HG02798 (cell line): Measurements from ENCODE around the gene CALD1.

Source experiments
- ATAC-seq: cut with Tn5 transposase; IDR thresholded peaks from one replicate; pipeline ENCODE4 v1.9.1; 2021; ENCODE audit warnings: mild to moderate bottlenecking; ENCODE audit not compliant: unreplicated experiment, poor library complexity

The CALD1 gene

GRCh38 chr7:134888141-134888740, 108.8 kb downstream of the CALD1 start:
- ATAC-seq: no peak

DNA sequence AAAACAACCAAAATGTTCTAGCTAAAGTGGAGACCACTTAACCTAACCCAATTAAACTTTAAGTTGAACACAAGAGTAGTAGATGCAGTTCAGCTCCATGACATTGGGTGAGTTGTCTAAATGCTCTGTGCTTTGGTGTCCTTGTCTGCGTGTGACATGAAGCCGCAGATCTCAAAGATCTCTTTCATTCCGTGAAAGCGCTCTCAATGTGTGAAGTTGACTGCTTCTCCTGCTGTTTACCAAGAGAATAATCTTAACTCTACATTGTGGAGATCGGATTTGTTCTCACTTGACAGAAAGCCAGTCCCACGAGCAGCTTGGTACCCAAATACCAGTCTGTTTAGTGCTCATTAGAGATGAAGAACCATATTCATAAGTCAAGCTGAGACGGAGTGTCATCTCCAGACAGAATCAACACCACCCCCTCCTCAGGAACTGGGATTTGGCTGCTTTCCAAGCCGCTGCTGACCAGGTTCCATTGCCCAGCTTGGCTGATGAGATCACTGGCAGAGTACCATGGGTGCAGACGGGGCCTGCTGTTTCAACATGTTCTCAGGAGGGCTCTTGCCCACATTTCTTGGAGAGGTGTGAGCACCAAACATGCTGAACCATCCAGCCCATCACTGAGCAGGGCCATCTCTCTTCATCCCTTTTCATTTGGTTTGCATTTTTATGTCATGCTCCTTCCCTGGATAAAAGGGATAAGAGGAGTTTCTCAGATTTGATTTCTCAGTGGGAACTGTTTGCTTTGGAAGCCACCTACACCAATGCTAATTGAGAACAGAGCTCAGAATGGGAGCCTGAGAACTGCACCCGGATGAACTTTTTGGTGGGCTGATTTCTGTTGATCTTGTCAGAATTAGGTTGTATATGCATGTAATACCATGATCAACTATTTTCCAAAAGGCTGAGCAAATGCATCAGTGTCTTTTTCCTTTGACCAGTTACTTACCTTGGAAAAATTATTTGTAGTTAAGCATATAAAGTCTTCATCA, 111.1 kb downstream of the CALD1 start:
- ATAC-seq: no peak

DNA sequence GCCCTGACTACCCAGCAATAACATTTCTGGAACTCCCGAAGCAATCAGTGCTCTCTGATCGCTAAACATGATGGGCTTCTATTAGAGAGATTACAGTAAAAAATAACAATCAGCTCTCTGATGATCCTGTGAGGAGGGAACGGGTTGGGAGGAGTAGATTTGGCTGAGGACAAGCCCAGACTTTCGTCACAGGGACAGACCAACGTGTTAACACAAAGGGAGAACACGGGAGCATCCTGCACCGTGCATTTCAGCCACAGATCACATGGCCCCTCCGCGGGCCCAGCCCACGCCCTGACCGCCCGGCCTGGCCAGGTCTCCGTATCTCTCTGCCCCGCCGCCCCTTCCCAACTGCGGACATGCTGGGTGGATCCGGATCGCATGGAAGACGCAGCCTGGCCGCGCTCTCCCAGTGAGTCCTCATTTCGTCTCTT, 111.8 kb downstream of the CALD1 start:
- no peak for ATAC-seq

DNA sequence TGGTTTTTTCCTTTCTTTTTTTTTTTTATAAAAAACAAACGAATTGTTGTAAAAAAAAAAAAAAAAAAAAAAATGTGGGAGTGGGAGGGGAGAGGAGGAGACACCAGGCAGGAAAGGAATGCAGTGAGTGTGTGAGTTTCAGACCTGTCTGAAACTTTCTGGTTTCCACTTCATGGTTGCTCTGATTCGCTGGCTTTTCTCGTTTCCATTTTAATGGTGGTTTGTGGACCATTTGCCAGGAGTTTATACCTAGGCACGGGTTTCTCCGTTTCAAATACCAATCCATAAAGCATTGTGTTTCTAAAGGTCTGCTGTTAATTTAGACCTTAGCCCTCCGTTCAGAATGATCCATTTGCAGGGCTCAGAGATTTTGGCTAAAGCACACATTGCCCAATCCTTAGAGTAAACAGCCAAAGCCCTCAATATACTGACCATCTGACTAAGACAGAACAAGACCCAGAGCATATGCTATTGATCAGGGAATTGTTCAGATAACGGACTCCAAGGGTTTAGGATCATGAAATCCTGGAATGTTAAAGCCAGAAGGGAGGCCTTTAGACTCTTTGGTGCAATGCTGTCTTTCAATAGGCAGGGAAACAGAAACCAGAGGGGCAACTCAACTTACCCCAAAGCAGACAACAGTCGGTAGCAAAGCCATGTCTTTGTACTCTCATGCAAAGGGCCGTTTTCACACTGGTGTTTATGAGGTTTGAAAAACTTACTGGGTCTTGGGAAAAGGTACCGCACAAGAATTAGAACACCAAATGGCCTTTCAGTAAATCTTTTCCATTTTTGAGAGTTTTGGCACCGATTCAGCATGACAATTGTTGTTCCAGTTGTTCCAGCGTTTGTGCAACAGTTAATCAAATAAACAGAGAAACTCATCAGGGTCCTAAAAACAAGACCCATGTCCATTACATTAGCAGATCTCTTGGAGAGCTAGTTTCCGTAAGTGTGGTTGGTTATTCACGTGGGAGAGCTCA, 112.6 kb downstream of the CALD1 start:
- ATAC-seq: no peak

GRCh38 chr7:134892963-134893362, 113.5 kb downstream of the CALD1 start:
- no peak for ATAC-seq

DNA sequence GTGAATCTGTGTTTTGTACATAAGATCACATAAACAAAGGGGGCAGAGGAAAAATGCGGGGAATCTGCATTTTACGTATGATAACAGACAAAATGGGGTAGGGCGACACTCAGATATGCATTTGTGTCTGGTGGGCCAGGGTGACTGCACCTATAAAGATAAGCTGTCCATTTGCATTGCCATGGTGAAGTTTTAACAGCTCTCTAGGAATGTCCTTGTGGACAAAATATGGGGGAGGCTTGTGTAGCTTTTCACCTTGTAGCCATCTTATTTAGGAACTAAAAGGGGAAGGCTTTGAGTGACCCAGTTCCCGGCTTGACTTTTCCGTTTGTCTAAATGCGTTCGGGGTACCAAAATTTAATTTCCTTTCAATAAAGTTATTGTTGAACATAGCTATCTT, 114.5 kb downstream of the CALD1 start:
- no peak for ATAC-seq

GRCh38 chr7:134894928-134895327, 115.5 kb downstream of the CALD1 start:
- no peak for ATAC-seq

DNA sequence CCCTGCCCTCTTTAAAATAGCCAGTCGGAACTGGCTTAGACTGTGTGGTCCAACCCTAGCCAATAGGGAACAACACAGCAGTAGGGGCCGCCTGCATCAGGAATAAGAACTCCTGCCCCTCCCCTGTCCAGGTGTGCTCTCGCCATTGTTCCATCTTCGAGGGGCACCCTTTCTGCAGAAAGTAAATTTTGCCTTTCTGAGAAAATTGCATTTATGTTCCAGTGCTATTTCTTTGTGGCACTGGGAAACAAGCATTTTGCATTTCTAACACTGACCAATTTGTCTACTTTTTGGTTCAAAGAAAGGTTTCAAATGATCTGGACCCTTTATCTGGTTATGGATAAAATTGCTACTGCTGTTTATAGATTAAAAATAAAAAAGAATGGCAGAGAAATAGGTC, 116.6 kb downstream of the CALD1 start:
- no peak for ATAC-seq

DNA sequence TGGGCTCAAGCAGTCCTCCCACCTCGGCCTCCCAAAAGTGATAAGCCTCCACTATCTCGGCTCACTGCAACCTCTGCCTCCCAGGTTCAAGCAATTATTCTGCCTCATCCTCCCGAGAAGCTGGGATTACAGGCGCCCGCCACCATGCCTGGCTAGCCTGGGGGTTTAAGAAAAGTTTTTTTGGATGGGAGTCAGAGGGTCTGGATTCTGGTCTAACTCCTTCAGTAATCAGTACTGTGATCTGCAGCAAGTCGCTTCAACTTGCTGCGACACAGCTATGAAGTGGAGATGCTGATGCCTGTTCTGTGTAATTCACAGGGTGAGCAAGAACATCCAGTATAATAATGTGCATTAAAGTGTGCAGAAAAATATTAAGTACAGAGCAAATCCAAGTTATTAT, 118.5 kb downstream of the CALD1 start:
- no peak for ATAC-seq

DNA sequence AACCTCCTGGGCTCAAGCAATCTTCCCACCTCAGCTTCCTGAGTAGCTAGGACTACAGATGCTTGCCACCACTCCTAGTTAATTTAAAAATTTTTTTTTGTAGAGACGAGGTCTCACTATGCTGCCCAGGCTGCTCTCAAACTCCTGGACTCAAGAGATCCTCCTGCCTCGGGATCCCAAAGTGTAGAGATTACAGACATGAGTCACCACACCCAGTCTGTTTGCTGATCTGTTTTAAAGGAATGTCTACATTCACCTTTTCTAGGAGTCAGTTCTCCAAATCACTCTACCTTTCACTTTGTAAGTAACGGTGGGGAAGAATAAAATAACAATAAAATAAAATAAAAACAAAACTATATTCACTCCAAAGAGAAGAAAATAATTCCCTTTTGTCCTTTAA, 120.3 kb downstream of the CALD1 start:
- no peak for ATAC-seq

DNA sequence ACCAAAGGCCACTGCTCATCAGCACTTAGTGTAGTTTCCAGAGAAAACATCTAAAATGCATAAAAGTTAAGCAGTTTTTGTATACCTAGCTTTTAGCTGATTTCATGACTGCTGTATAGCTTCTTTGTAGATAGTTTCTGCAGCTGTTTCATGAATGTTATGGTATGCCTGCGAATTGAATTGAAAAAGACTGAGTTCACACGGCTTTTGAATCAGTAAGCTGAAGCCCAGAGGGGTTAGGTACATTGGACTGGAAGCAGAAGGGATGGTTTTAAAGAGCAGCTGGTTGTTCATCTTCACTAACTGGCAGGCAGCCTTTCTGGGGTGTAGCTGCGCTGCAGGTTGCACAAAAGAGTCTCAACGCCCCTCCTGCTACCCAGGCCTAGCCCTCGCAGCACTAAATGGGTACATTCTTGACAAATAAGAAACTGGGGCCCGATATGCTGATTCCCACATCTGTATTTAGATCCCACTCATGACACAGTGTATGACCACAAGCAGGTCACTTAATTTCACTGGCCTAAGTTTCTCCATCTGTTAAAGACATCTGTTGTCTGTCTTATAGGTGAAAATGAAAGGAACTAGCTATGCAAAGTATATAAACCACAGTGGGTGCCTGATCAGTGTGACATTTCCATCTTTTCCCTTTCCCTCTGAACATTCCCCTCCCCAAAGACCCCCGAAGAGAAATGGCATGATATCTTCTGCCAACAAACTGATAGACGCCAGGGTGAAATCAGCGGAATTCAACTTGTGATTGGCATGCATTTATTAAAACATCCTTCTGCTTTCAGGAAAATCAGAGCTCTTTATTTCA, 120.9 kb downstream of the CALD1 start:
- peak; percentile 93 for ATAC-seq

DNA sequence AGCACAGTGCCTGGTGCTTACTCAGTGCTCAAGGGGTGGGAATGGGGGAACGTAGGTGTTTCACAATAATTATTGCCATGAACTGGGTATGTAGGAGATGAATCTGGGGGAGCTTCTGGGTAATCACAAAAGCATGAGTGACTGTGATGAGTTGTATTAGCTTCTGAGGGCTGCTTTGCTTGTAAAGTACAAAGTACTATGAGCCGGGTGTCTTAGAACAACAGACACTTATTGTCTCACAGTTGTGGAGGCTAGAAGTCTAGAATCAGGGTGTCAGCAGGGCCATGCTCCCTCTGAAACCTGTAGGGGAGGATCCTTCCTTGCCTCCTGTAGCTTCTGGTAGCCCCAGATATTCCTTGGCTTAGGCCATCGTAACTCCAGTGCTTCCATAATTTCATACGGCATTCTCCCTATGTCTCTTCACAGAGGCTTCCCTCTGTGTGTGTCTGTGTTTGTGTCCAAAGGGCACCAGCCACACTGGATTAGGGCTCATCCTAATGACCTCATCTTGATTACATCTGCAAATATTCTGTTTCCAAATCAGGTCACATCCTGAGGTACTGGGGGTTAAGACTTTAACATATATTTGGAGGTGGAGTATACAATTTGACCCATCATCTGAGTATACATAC, 122.1 kb downstream of the CALD1 start:
- no peak for ATAC-seq

DNA sequence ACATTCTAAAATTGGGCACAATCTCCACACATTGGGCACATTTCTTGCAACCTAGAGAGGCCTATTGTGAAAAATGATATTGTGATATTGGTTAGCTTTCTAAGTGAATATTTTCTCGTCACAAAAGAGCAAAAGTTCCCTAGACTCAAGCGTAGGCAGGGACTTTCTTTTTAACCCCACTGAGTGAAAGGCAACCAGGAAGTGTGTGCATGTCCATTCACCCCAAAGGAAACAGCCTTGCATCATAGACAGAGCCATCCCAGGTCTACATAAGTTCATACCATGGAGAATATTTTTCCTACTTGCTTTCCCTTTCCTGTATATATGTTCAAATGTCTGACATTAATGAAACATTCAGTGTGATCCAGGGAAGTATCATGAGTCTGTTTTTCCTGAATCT, 122.6 kb downstream of the CALD1 start:
- no peak for ATAC-seq

- no peak for ATAC-seq
Measured at GRCh38 chr7:134903073-134903790, 123.8 kb downstream of the CALD1 start.

GRCh38 chr7:134905375-134905774, 125.9 kb downstream of the CALD1 start:
- ATAC-seq: no peak

DNA sequence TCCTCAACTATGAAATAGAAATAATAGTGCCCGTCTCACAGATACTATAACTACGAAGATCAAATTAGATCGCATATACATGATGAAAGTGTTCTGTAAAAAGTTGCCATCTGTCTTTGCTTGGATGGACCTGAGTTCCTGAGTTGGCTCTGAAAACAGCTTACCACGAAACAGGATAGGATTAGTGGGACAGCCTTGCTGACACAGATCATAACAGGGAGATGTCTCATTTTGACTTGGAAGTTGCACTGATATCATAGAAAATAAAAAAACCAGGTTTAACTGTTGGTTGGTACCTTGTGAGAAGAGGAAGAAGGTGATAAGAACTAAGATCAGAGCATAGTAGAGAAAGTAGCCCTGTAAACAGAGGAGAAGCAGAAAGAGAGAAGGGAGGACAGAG, 127.6 kb downstream of the CALD1 start:
- ATAC-seq: no peak

GRCh38 chr7:134907639-134908038, 128.2 kb downstream of the CALD1 start:
- no peak for ATAC-seq

DNA sequence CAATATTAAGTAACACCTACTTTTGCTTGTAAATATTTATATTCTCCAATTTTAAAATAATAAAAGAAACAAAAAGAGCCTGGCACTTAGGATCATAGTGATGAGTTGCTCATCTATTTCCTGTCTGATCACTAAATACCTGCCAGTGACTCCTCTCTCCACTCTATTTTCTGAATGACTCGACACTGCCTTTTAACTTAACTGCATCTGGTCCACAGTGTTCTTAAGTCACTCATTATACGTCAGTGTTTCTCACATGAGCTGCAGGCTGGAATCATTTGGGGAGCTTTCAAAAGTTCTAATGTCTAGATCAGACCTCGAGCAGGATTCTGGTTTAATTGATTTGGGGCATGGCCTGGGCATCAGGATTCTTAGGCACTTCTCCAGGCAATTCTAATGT, 128.9 kb downstream of the CALD1 start:
- ATAC-seq: no peak
